ENCODE results near the gene PPP3R2. TPM values are rescaled to one million over a fixed set of nuclear protein-coding genes. Genes with fewer than 3 reads are reported as not detected.

Gene PPP3R2
- not detected in 2 replicates for total RNA-seq (ENCODE audit: low replicate concordance)

DNA sequence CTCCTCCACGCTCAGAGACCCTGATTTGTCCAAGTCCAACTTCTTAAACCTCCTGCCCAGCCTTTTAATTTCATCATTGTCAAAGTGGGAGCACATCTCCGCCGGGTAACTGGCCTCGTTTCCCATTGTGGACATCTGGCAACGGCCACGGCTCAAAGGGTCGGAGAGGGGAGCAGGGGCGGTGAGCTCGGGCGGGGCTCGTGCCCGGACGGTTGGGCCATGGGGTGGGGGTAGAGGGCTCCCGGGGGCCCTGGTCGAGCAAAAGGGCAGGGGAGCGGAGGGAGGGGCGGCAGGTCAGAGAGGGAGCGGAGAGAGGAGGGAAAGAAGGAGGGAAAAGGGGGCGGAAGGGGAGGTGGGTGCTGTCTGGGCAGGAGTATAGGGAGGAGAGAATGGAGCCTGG, at the start of gene PPP3R2:
PPP3R2 (minus strand) TSS at position 174 of the 400 bp plus-strand sequence; CDS start at position 126, 48 bp downstream.
- no peak within 1 kb of the TSS for H3K9ac ChIP-seq
- Mint-ChIP-seq H3K27me3 (ENCODE audit: insufficient read depth, low read depth) (peaks cover 2% of the 10 kb centered on the region), H3K4me3 (no peak within 1 kb of the TSS), H3K4me1 (no peaks in the 10 kb centered on the region), H3K36me3 (no peaks in the 10 kb centered on the region), H3K9me3 (peaks cover 2% of the 10 kb centered on the region), H3K27ac (no peak within 1 kb of the TSS)
- H3K79me2 ChIP-seq (ENCODE audit: low read depth) = no peaks in the 10 kb centered on the region
- no peaks in the 10 kb centered on the region for H4K20me1 ChIP-seq (ENCODE audit: low read depth)
- no peak within 1 kb of the TSS for H3K27ac ChIP-seq
- TF ChIP-seq EZH2 (IDR thresholded peaks at IDR 0.05) (no peak), EZH2phosphoT487 (IDR thresholded peaks at IDR 0.05) (no peak)
- TF ChIP-seq, protein P1, sequence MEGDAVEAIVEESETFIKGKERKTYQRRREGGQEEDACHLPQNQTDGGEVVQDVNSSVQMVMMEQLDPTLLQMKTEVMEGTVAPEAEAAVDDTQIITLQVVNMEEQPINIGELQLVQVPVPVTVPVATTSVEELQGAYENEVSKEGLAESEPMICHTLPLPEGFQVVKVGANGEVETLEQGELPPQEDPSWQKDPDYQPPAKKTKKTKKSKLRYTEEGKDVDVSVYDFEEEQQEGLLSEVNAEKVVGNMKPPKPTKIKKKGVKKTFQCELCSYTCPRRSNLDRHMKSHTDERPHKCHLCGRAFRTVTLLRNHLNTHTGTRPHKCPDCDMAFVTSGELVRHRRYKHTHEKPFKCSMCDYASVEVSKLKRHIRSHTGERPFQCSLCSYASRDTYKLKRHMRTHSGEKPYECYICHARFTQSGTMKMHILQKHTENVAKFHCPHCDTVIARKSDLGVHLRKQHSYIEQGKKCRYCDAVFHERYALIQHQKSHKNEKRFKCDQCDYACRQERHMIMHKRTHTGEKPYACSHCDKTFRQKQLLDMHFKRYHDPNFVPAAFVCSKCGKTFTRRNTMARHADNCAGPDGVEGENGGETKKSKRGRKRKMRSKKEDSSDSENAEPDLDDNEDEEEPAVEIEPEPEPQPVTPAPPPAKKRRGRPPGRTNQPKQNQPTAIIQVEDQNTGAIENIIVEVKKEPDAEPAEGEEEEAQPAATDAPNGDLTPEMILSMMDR (IDR thresholded peaks at IDR 0.05) = no peak
- no peak within 1 kb of the TSS for H2AFZ ChIP-seq (replicated peaks)
- H3K27me3 ChIP-seq = no peaks in the 10 kb centered on the region
- H3K4me1 ChIP-seq = peaks cover 4% of the 10 kb centered on the region
- DNase-seq (ENCODE audit: low spot score) = no peak
- H3K4me2 ChIP-seq = no peak within 1 kb of the TSS
- no peak within 1 kb of the TSS for H3K4me3 ChIP-seq
- no peaks in the 10 kb centered on the region for H3K36me3 ChIP-seq
- no peaks in the 10 kb centered on the region for H3F3A ChIP-seq (ENCODE audit: low read depth)
- H3K9me3 ChIP-seq (ENCODE audit: low read depth) = no peaks in the 10 kb centered on the region

- Mint-ChIP-seq H3K27ac (no peak overlapping the region), H3K4me1 (no peaks in the 10 kb centered on the region), H3K27me3 (ENCODE audit: insufficient read depth, low read depth) (no peaks in the 10 kb centered on the region), H3K9me3 (peaks cover 10% of the 10 kb centered on the region), H3K4me3 (no peak overlapping the region), H3K36me3 (peaks cover 4% of the 10 kb centered on the region)
- Histone ChIP-seq H3F3A (ENCODE audit: low read depth) (no peaks in the 10 kb centered on the region), H3K4me2 (no peak overlapping the region), H2AFZ (replicated peaks) (no peak overlapping the region), H3K4me3 (no peak overlapping the region), H3K9me3 (ENCODE audit: low read depth) (no peaks in the 10 kb centered on the region), H3K27me3 (no peaks in the 10 kb centered on the region), H3K4me1 (no peaks in the 10 kb centered on the region), H3K79me2 (ENCODE audit: low read depth) (no peaks in the 10 kb centered on the region), H3K27ac (no peak overlapping the region), H3K36me3 (no peaks in the 10 kb centered on the region), H3K9ac (no peak overlapping the region), H4K20me1 (ENCODE audit: low read depth) (no peaks in the 10 kb centered on the region)
- no peak for TF ChIP-seq EZH2phosphoT487 (IDR thresholded peaks at IDR 0.05)
- TF ChIP-seq, protein P1 (IDR thresholded peaks at IDR 0.05) = no peak
- no peak for TF ChIP-seq EZH2 (IDR thresholded peaks at IDR 0.05)
- DNase-seq (ENCODE audit: low spot score) = no peak
These were observed 45.3 kb upstream of the PPP3R2 start for GRCh38 chr9:101639785-101640665.

GRCh38 chr9:101639311-101639710, 44.5 kb upstream of the PPP3R2 start:
- H3K9ac ChIP-seq = no peak overlapping the region
- H3K4me1 ChIP-seq = no peaks in the 10 kb centered on the region
- H3K9me3 ChIP-seq (ENCODE audit: low read depth) = no peaks in the 10 kb centered on the region
- no peaks in the 10 kb centered on the region for H3K36me3 ChIP-seq
- H3K36me3 Mint-ChIP-seq = peaks cover 4% of the 10 kb centered on the region
- H3K4me3 Mint-ChIP-seq = no peak overlapping the region
- no peaks in the 10 kb centered on the region for H3K27me3 Mint-ChIP-seq (ENCODE audit: insufficient read depth, low read depth)
- no peaks in the 10 kb centered on the region for H3K27me3 ChIP-seq
- no peaks in the 10 kb centered on the region for H3K79me2 ChIP-seq (ENCODE audit: low read depth)
- H3K27ac Mint-ChIP-seq = no peak overlapping the region
- H3K4me1 Mint-ChIP-seq = no peaks in the 10 kb centered on the region
- H3F3A ChIP-seq (ENCODE audit: low read depth) = no peaks in the 10 kb centered on the region
- no peak overlapping the region for H3K4me2 ChIP-seq
- DNase-seq (ENCODE audit: low spot score) = no peak
- peaks cover 10% of the 10 kb centered on the region for H3K9me3 Mint-ChIP-seq
- TF ChIP-seq EZH2 (IDR thresholded peaks at IDR 0.05) (no peak), EZH2phosphoT487 (IDR thresholded peaks at IDR 0.05) (no peak)
- TF ChIP-seq, protein P1 (IDR thresholded peaks at IDR 0.05) = no peak
- H3K4me3 ChIP-seq = no peak overlapping the region
- H3K27ac ChIP-seq = no peak overlapping the region
- H2AFZ ChIP-seq (replicated peaks) = no peak overlapping the region
- no peaks in the 10 kb centered on the region for H4K20me1 ChIP-seq (ENCODE audit: low read depth)
